ENCODE results near the gene TSPAN4. TPM values are rescaled to one million over a fixed set of nuclear protein-coding genes. Genes with fewer than 3 reads are reported as not detected.
A peak's percentile ranks its signal among the peaks of the same experiment; 100 is the strongest.

Gene TSPAN4
- total RNA-seq, 1 donor from 2014 or later, result 14.8 TPM

- intact Hi-C loops (cut with micrococcal nuclease), result no loop called here
- peaks cover 7% of the 10 kb centered on the region for H3K27me3 Mint-ChIP-seq
- DNase-seq, result peak; percentile 66
- H3K4me1 Mint-ChIP-seq, result peaks cover 3% of the 10 kb centered on the region
- no peaks in the 10 kb centered on the region for H3K9me3 Mint-ChIP-seq
- H3K36me3 Mint-ChIP-seq (ENCODE audit: low read depth), result no peaks in the 10 kb centered on the region
- H3K4me3 Mint-ChIP-seq, result peak overlapping the region; percentile 15
- no peak overlapping the region for H3K27ac Mint-ChIP-seq
Measured at GRCh38 chr11:850775-851763, 8.4 kb downstream of the TSPAN4 start.

GRCh38 chr11:852762-853161 is 10.1 kb downstream of the TSPAN4 start:
- Mint-ChIP-seq H3K4me3 (no peak overlapping the region), H3K27ac (no peak overlapping the region), H3K4me1 (peaks cover 3% of the 10 kb centered on the region), H3K9me3 (no peaks in the 10 kb centered on the region), H3K36me3 (ENCODE audit: low read depth) (no peaks in the 10 kb centered on the region), H3K27me3 (peaks cover 7% of the 10 kb centered on the region)
- intact Hi-C loops (cut with micrococcal nuclease), result no loop called here
- DNase-seq, result no peak

- no peaks in the 10 kb centered on the region for H3K9me3 Mint-ChIP-seq
- no peak overlapping the region for H3K27ac Mint-ChIP-seq
- intact Hi-C loops (cut with micrococcal nuclease), result no loop called here
- H3K4me1 Mint-ChIP-seq, result no peaks in the 10 kb centered on the region
- H3K27me3 Mint-ChIP-seq, result peaks cover 3% of the 10 kb centered on the region
- no peak overlapping the region for H3K4me3 Mint-ChIP-seq
- no peak for DNase-seq
- no peaks in the 10 kb centered on the region for H3K36me3 Mint-ChIP-seq (ENCODE audit: low read depth)
Measured at GRCh38 chr11:853682-854448, 11.2 kb downstream of the TSPAN4 start.

- H3K27me3 Mint-ChIP-seq, result no peaks in the 10 kb centered on the region
- intact Hi-C loops (cut with micrococcal nuclease), result no loop called here
- no peak overlapping the region for H3K27ac Mint-ChIP-seq
- DNase-seq, result no peak
- H3K4me1 Mint-ChIP-seq, result no peaks in the 10 kb centered on the region
- no peak overlapping the region for H3K4me3 Mint-ChIP-seq
- H3K36me3 Mint-ChIP-seq (ENCODE audit: low read depth), result no peaks in the 10 kb centered on the region
- no peaks in the 10 kb centered on the region for H3K9me3 Mint-ChIP-seq
Measured at GRCh38 chr11:854601-855329, 12.1 kb downstream of the TSPAN4 start.

GRCh38 chr11:855330-855674 is 12.7 kb downstream of the TSPAN4 start:
- intact Hi-C loops (cut with micrococcal nuclease), result no loop called here

GRCh38 chr11:855796-856195 is 13.1 kb downstream of the TSPAN4 start:
- Mint-ChIP-seq H3K27me3 (no peaks in the 10 kb centered on the region), H3K4me1 (no peaks in the 10 kb centered on the region), H3K36me3 (ENCODE audit: low read depth) (no peaks in the 10 kb centered on the region), H3K9me3 (no peaks in the 10 kb centered on the region), H3K4me3 (no peak overlapping the region), H3K27ac (no peak overlapping the region)
- no peak for DNase-seq
- intact Hi-C loops (cut with micrococcal nuclease), result no loop called here

More at GRCh38 chr11:855330-855674, 12.7 kb downstream of the TSPAN4 start:
- Mint-ChIP-seq H3K27me3 (no peaks in the 10 kb centered on the region), H3K36me3 (ENCODE audit: low read depth) (no peaks in the 10 kb centered on the region), H3K4me1 (no peaks in the 10 kb centered on the region), H3K4me3 (no peak overlapping the region), H3K27ac (no peak overlapping the region), H3K9me3 (no peaks in the 10 kb centered on the region)
- DNase-seq, result no peak

- H3K27me3 Mint-ChIP-seq, result no peaks in the 10 kb centered on the region
- DNase-seq, result no peak
- no peaks in the 10 kb centered on the region for H3K4me1 Mint-ChIP-seq
- H3K4me3 Mint-ChIP-seq, result no peak overlapping the region
- no peaks in the 10 kb centered on the region for H3K9me3 Mint-ChIP-seq
- H3K27ac Mint-ChIP-seq, result no peak overlapping the region
- intact Hi-C loops (cut with micrococcal nuclease), result no loop called here
- no peaks in the 10 kb centered on the region for H3K36me3 Mint-ChIP-seq (ENCODE audit: low read depth)
Measured at GRCh38 chr11:856397-856796, 13.7 kb downstream of the TSPAN4 start.

GRCh38 chr11:858053-858761 is 15.6 kb downstream of the TSPAN4 start:
- H3K9me3 Mint-ChIP-seq, result no peaks in the 10 kb centered on the region
- no peaks in the 10 kb centered on the region for H3K27me3 Mint-ChIP-seq
- intact Hi-C loops (cut with micrococcal nuclease), result no loop called here
- H3K36me3 Mint-ChIP-seq (ENCODE audit: low read depth), result no peaks in the 10 kb centered on the region
- no peak for DNase-seq
- no peak overlapping the region for H3K27ac Mint-ChIP-seq
- no peaks in the 10 kb centered on the region for H3K4me1 Mint-ChIP-seq
- no peak overlapping the region for H3K4me3 Mint-ChIP-seq

- intact Hi-C loops (cut with micrococcal nuclease), result no loop called here
- H3K27me3 Mint-ChIP-seq, result no peaks in the 10 kb centered on the region
- no peaks in the 10 kb centered on the region for H3K4me1 Mint-ChIP-seq
- no peak overlapping the region for H3K4me3 Mint-ChIP-seq
- no peaks in the 10 kb centered on the region for H3K9me3 Mint-ChIP-seq
- no peak overlapping the region for H3K27ac Mint-ChIP-seq
- DNase-seq, result no peak
- no peaks in the 10 kb centered on the region for H3K36me3 Mint-ChIP-seq (ENCODE audit: low read depth)
Measured at GRCh38 chr11:858762-859339, 16.2 kb downstream of the TSPAN4 start.

- Mint-ChIP-seq H3K9me3 (no peaks in the 10 kb centered on the region), H3K27ac (no peak overlapping the region), H3K27me3 (no peaks in the 10 kb centered on the region), H3K4me1 (no peaks in the 10 kb centered on the region), H3K4me3 (no peak overlapping the region), H3K36me3 (ENCODE audit: low read depth) (no peaks in the 10 kb centered on the region)
- no peak for DNase-seq
- intact Hi-C loops (cut with micrococcal nuclease), result no loop called here
Measured at GRCh38 chr11:859394-860131, 16.9 kb downstream of the TSPAN4 start.

- H3K4me3 Mint-ChIP-seq, result no peak overlapping the region
- H3K36me3 Mint-ChIP-seq (ENCODE audit: low read depth), result no peaks in the 10 kb centered on the region
- no peaks in the 10 kb centered on the region for H3K27me3 Mint-ChIP-seq
- no peaks in the 10 kb centered on the region for H3K4me1 Mint-ChIP-seq
- H3K9me3 Mint-ChIP-seq, result no peaks in the 10 kb centered on the region
- no peak overlapping the region for H3K27ac Mint-ChIP-seq
- intact Hi-C loops (cut with micrococcal nuclease), result no loop called here
- DNase-seq, result no peak
Measured at GRCh38 chr11:860234-861104, 17.8 kb downstream of the TSPAN4 start.

GRCh38 chr11:861105-861479 is 18.4 kb downstream of the TSPAN4 start:
- Mint-ChIP-seq H3K4me1 (no peaks in the 10 kb centered on the region), H3K36me3 (ENCODE audit: low read depth) (no peaks in the 10 kb centered on the region), H3K4me3 (no peak overlapping the region), H3K27me3 (no peaks in the 10 kb centered on the region), H3K27ac (no peak overlapping the region), H3K9me3 (no peaks in the 10 kb centered on the region)
- DNase-seq, result no peak
- intact Hi-C loops (cut with micrococcal nuclease), result no loop called here

Data from activated CD4-positive, alpha-beta T cell treated with anti-CD3 and anti-CD28 coated beads, Interleukin-2, amount 10 ng/mL, durations not matched to agents 24 days and 14 days (primary cell).